ENCODE measurements around the gene LCN2.

LCN2 gene

GRCh38 chr9:128125580-128126354 lies 23.5 kb upstream of the LCN2 start:
- TF ChIP-seq EZH2 (optimal IDR thresholded peaks at IDR 0.05; ENCODE audit: low read depth, low read length) = no peak
- TF ChIP-seq CTCF (IDR thresholded peaks at IDR 0.05; ENCODE audit: low read length) = no peak
- no peak for TF ChIP-seq EZH2phosphoT487 (IDR thresholded peaks at IDR 0.05; ENCODE audit: low read length)
- H3K4me3 ChIP-seq (ENCODE audit: low read length) = 0 out of 2 replicates have a peak overlapping the region, but pooled peaks have one; percentile 7
- H3K9ac ChIP-seq (ENCODE audit: low read length) = no peak overlapping the region; the same call in 1 of the 2 replicates

GRCh38 chr9:128127568-128127989 lies 21.7 kb upstream of the LCN2 start, which contains the start of gene PTGES2:
TSS of gene PTGES2 (minus strand) at chr9:128127729. CDS start at chr9:128127717, 12 bp downstream.
- peak; percentile 89 for DNase-seq
- Histone ChIP-seq H3F3A (ENCODE audit: insufficient read depth, low read length) (0 out of 2 replicates have a peak, but pooled peaks cover 6% of the 10 kb centered on the region), H2AFZ (ENCODE audit: low read length) (peak within 1 kb of the TSS; percentile 97), H3K4me1 (ENCODE audit: low read length) (peaks cover 7% of the 10 kb centered on the region), H3K36me3 (replicated peaks; ENCODE audit: insufficient read depth, low read length) (no peaks in the 10 kb centered on the region), H3K9me2 (replicated peaks; ENCODE audit: insufficient read depth, low read length) (no peaks in the 10 kb centered on the region), H3K27ac (ENCODE audit: low read length) (peak within 1 kb of the TSS; percentile 87), H3K9ac (ENCODE audit: low read length) (peak within 1 kb of the TSS; percentile 99), H4K20me1 (ENCODE audit: insufficient read depth, low read length) (no peaks in the 10 kb centered on the region), H3K4me3 (ENCODE audit: low read length) (peak within 1 kb of the TSS; percentile 71), H3K79me2 (ENCODE audit: low read length) (peaks cover 33% of the 10 kb centered on the region), H3K4me2 (ENCODE audit: low read depth, low read length) (peak within 1 kb of the TSS; percentile 89), H3K27me3 (replicated peaks; ENCODE audit: insufficient read depth, low read length) (peaks cover 14% of the 10 kb centered on the region), H3K9me3 (replicated peaks; ENCODE audit: insufficient read depth, low read length) (no peaks in the 10 kb centered on the region)
- TF ChIP-seq EZH2phosphoT487 (IDR thresholded peaks at IDR 0.05; ENCODE audit: low read length) = no peak
- TF ChIP-seq EZH2 (optimal IDR thresholded peaks at IDR 0.05; ENCODE audit: low read depth, low read length) = no peak
- no peak for TF ChIP-seq CTCF (IDR thresholded peaks at IDR 0.05; ENCODE audit: low read length)

More at GRCh38 chr9:128125580-128126354, 23.5 kb upstream of the LCN2 start:
- Histone ChIP-seq H3K9me3 (replicated peaks; ENCODE audit: insufficient read depth, low read length) (no peaks in the 10 kb centered on the region), H4K20me1 (ENCODE audit: insufficient read depth, low read length) (no peaks in the 10 kb centered on the region), H3K4me2 (ENCODE audit: low read depth, low read length) (peak overlapping the region; percentile 60; the same call in 1 of the 2 replicates), H3K4me1 (ENCODE audit: low read length) (peaks cover 7% of the 10 kb centered on the region), H3F3A (ENCODE audit: insufficient read depth, low read length) (0 out of 2 replicates have a peak, but pooled peaks cover 6% of the 10 kb centered on the region), H3K79me2 (ENCODE audit: low read length) (peaks cover 33% of the 10 kb centered on the region), H3K27ac (ENCODE audit: low read length) (no peak overlapping the region), H2AFZ (ENCODE audit: low read length) (no peak overlapping the region), H3K9me2 (replicated peaks; ENCODE audit: insufficient read depth, low read length) (no peaks in the 10 kb centered on the region), H3K27me3 (replicated peaks; ENCODE audit: insufficient read depth, low read length) (no peaks in the 10 kb centered on the region), H3K36me3 (replicated peaks; ENCODE audit: insufficient read depth, low read length) (no peaks in the 10 kb centered on the region)
- no peak for DNase-seq

DNA sequence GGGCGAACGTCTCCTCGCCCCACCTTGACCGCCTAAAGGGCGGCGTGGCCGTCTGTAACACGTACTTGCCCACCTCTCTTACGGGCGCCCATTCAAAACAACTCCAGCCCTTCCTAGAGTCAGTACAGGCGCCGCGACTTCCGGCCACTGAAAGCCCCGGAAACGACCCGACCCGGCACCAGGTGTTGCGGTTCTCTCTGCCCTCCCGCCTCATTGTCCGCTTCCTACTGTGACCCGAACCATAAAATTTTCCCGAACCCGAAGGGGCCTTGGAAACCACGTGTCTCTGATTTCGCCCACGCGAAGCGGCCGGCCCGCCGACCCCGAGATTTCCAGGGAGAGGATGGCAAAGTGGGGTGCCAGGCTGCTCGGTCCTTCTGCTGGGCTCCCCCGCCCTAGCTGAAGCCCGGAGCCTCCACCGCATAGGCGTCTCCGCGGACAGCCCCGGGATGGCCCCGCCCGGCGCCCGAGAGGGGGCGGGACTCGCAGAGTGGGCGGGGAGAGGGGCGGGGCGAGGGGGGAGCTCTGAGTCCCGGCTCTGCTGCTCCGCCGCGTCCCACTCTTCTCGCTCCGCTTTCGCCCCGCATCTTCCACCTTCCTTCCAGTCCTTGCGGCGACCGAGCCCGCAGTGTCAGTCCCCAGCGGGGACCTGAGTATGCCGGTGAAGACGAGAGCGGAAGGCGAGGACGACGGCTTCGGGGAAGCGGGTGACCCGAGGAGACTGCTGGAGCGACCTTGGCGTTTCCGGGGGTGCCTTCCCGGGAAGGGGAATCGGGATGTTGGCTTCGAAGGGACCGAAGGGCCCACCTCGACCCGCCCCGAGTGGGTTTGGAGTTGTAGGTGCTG lies 21.0 kb upstream of the LCN2 start:
- H2AFZ ChIP-seq (ENCODE audit: low read length) = peak overlapping the region; percentile 97
- peaks cover 20% of the 10 kb centered on the region for H3K27me3 ChIP-seq (replicated peaks; ENCODE audit: insufficient read depth, low read length)
- peaks cover 33% of the 10 kb centered on the region for H3K79me2 ChIP-seq (ENCODE audit: low read length)
- peak; percentile 92 for DNase-seq
- no peaks in the 10 kb centered on the region for H3K9me3 ChIP-seq (replicated peaks; ENCODE audit: insufficient read depth, low read length)
- peak overlapping the region; percentile 87 for H3K27ac ChIP-seq (ENCODE audit: low read length)
- peak overlapping the region; percentile 71 for H3K4me3 ChIP-seq (ENCODE audit: low read length)
- H3K9me2 ChIP-seq (replicated peaks; ENCODE audit: insufficient read depth, low read length) = no peaks in the 10 kb centered on the region
- no peaks in the 10 kb centered on the region for H3K36me3 ChIP-seq (replicated peaks; ENCODE audit: insufficient read depth, low read length)
- H3K4me1 ChIP-seq (ENCODE audit: low read length) = peaks cover 7% of the 10 kb centered on the region
- no peak for TF ChIP-seq EZH2phosphoT487 (IDR thresholded peaks at IDR 0.05; ENCODE audit: low read length)
- H3K4me2 ChIP-seq (ENCODE audit: low read depth, low read length) = peak overlapping the region; percentile 89
- H3K9ac ChIP-seq (ENCODE audit: low read length) = peak overlapping the region; percentile 99
- H4K20me1 ChIP-seq (ENCODE audit: insufficient read depth, low read length) = no peaks in the 10 kb centered on the region
- 0 out of 2 replicates have a peak, but pooled peaks cover 6% of the 10 kb centered on the region for H3F3A ChIP-seq (ENCODE audit: insufficient read depth, low read length)
